ACC112 (cell line): ENCODE results near the gene TAAR6.
A peak's percentile ranks its signal among the peaks of the same experiment; 100 is the strongest.
"Not testable (repeated sequence)": the region's sequence is repeated elsewhere in the genome, so short reads cannot be mapped to it uniquely, and the experiment has no call there.

Experiments
- H2AFZ ChIP-seq: fragments of 200-600 bp; sonication (generic); one replicate; pipeline ENCODE4 v1.6.0; 2017; ENCODE audit warnings: antibody characterized with exemption, low read length; ENCODE audit not compliant: unreplicated experiment
- H3K27ac ChIP-seq: fragments of 200-600 bp; sonication (generic); 2 replicates; pipeline ENCODE4 v1.5.1; 2014; ENCODE audit warnings: low read depth, mild to moderate bottlenecking, antibody characterized with exemption, low read length, moderate library complexity
- H3K27me3 ChIP-seq: fragments of 200-600 bp; sonication (generic); 2 replicates; pipeline ENCODE4 v1.6.1; 2014; ENCODE audit warnings: mild to moderate bottlenecking, antibody characterized with exemption, low read length, moderate library complexity, mixed read lengths; ENCODE audit not compliant: insufficient read depth
- H3K36me3 ChIP-seq: fragments of 200-600 bp; sonication (generic); 2 replicates; pipeline ENCODE4 v1.6.1; 2016; ENCODE audit warnings: mild to moderate bottlenecking, antibody characterized with exemption, low read length, moderate library complexity, mixed read lengths; ENCODE audit not compliant: insufficient read depth
- H3K4me1 ChIP-seq: fragments of 200-600 bp; sonication (generic); one replicate; pipeline ENCODE4 v1.6.1; 2016; ENCODE audit warnings: low read length, mixed read lengths; ENCODE audit not compliant: insufficient read depth, unreplicated experiment, control insufficient read depth
- H3K4me3 ChIP-seq: fragments of 200-600 bp; sonication (generic); 2 replicates; pipeline ENCODE4 v1.5.1; 2014; ENCODE audit warnings: mild to moderate bottlenecking, low read depth, low read length
- H3K79me2 ChIP-seq: fragments of 200-600 bp; sonication (generic); one replicate; pipeline ENCODE4 v1.6.0; 2016; ENCODE audit warnings: low read length; ENCODE audit not compliant: control insufficient read depth, unreplicated experiment, insufficient read depth

Gene TAAR6, protein sequence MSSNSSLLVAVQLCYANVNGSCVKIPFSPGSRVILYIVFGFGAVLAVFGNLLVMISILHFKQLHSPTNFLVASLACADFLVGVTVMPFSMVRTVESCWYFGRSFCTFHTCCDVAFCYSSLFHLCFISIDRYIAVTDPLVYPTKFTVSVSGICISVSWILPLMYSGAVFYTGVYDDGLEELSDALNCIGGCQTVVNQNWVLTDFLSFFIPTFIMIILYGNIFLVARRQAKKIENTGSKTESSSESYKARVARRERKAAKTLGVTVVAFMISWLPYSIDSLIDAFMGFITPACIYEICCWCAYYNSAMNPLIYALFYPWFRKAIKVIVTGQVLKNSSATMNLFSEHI

GRCh38 chr6:132570221-132570777 lies at the start of gene TAAR6:
Gene TAAR6, plus strand, starts transcription at chr6:132570322. Its CDS starts 0 bp downstream, at chr6:132570322.
- Histone ChIP-seq H3K27ac (no peak within 1 kb of the TSS), H3K79me2 (no peaks in the 10 kb centered on the region), H3K36me3 (no peaks in the 10 kb centered on the region), H3K4me1 (no peaks in the 10 kb centered on the region), H2AFZ (no peak within 1 kb of the TSS), H3K27me3 (peaks cover 95% of the 10 kb centered on the region), H3K4me3 (no peak within 1 kb of the TSS)

GRCh38 chr6:132520953-132521352 lies 49.2 kb upstream of the TAAR6 start:
- Histone ChIP-seq H2AFZ (no peak overlapping the region), H3K79me2 (no peaks in the 10 kb centered on the region), H3K4me3 (no peak overlapping the region), H3K27ac (no peak overlapping the region), H3K4me1 (peaks cover 15% of the 10 kb centered on the region), H3K27me3 (no peaks in the 10 kb centered on the region), H3K36me3 (no peaks in the 10 kb centered on the region)

DNA sequence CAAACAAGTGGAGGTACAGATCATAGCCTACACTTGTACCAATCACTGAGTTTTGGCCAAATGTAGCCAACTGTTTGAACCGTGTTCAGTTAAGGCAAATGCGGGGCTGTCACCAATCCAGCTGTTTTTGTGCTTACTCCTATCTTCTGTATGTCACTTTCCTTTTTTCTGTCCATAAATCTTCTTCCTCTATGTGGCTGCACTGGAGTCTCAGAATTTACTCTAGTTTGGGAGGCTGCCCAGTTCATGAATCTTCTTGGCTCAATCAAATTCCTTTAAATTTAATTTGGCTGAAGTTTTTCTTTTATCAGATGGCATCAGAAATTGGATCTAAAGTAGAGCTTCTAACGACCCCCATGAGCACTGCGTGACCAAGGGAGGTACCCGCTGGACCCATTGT lies 45.5 kb upstream of the TAAR6 start:
- Histone ChIP-seq H2AFZ (no peak overlapping the region), H3K36me3 (no peaks in the 10 kb centered on the region), H3K4me1 (peaks cover 21% of the 10 kb centered on the region), H3K79me2 (no peaks in the 10 kb centered on the region), H3K27me3 (no peaks in the 10 kb centered on the region), H3K4me3 (no peak overlapping the region), H3K27ac (no peak overlapping the region)

DNA sequence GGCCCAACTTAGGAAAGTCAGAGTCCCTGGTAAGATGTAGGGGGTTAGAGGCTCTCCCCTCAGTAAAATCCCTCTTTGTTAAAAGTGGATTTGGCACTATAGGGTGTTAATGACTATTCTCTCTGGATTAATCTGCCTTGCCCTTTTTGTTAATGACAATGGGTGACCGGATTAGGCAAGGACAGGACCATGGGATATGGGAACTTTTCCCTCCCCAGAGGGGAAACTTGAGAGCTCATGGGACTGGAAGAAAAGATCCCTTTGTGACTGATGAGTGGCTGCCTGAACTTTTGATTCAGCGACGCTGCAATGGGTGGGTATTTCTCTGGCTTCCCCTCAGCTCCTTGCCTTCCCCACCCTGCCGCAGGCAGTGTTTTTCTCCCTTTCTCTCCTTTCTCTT lies 44.3 kb upstream of the TAAR6 start:
- Histone ChIP-seq H3K4me1 (peaks cover 21% of the 10 kb centered on the region), H3K36me3 (no peaks in the 10 kb centered on the region)

GRCh38 chr6:132526461-132526860 lies 43.7 kb upstream of the TAAR6 start:
- Histone ChIP-seq H2AFZ (no peak overlapping the region), H3K36me3 (no peaks in the 10 kb centered on the region), H3K27ac (no peak overlapping the region), H3K4me3 (no peak overlapping the region), H3K4me1 (peaks cover 17% of the 10 kb centered on the region), H3K79me2 (no peaks in the 10 kb centered on the region), H3K27me3 (no peaks in the 10 kb centered on the region)

More for the DNA sequence above, 44.3 kb upstream of the TAAR6 start:
- H3K27me3 ChIP-seq, result no peaks in the 10 kb centered on the region
- H3K79me2 ChIP-seq, result no peaks in the 10 kb centered on the region
- no peak overlapping the region for H3K4me3 ChIP-seq
- no peak overlapping the region for H2AFZ ChIP-seq
- H3K27ac ChIP-seq, result no peak overlapping the region

- Histone ChIP-seq H3K4me1 (peaks cover 11% of the 10 kb centered on the region), H3K36me3 (no peaks in the 10 kb centered on the region), H3K79me2 (no peaks in the 10 kb centered on the region), H2AFZ (no peak overlapping the region), H3K27ac (no peak overlapping the region), H3K4me3 (no peak overlapping the region), H3K27me3 (no peaks in the 10 kb centered on the region)
Observed at GRCh38 chr6:132527791-132528190, 42.3 kb upstream of the TAAR6 start.

GRCh38 chr6:132530293-132530974 lies 39.7 kb upstream of the TAAR6 start:
- peak overlapping the region; percentile 66 for H3K4me3 ChIP-seq
- H3K79me2 ChIP-seq, result no peaks in the 10 kb centered on the region
- H3K27me3 ChIP-seq, result no peaks in the 10 kb centered on the region; the same call in 1 of the 2 replicates
- no peak overlapping the region for H3K27ac ChIP-seq
- H2AFZ ChIP-seq, result no peak overlapping the region
- H3K36me3 ChIP-seq, result no peaks in the 10 kb centered on the region
- H3K4me1 ChIP-seq, result peaks cover 6% of the 10 kb centered on the region

GRCh38 chr6:132534546-132534945 lies 35.6 kb upstream of the TAAR6 start:
- not testable (repeated sequence) for H3K4me1 ChIP-seq, H3K79me2 ChIP-seq, H2AFZ ChIP-seq, H3K27ac ChIP-seq, H3K4me3 ChIP-seq, H3K36me3 ChIP-seq
- H3K27me3 ChIP-seq, result peaks cover 33% of the 10 kb centered on the region

DNA sequence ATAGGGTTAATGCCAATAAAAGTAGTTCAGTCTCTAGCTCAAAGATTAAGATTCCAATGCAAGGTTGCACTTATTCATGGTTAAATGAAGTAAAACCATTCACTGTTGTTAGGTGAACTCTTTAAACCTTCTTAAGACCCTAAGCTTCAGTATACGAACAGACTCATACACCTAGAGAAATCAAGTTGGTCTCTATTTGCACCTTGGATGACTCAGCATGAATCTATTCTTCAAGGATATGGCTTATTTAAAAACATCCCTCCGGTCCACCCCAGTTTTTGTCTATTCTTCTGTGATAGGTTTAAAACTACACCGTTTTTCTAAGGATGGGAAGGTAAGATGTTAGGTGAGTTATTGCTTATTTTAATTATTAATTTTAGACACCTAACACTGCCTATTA lies 33.0 kb upstream of the TAAR6 start:
- no peak overlapping the region for H3K27ac ChIP-seq
- H3K79me2 ChIP-seq, result no peaks in the 10 kb centered on the region
- peaks cover 57% of the 10 kb centered on the region for H3K27me3 ChIP-seq
- H3K36me3 ChIP-seq, result no peaks in the 10 kb centered on the region
- H3K4me1 ChIP-seq, result no peaks in the 10 kb centered on the region
- H2AFZ ChIP-seq, result no peak overlapping the region
- no peak overlapping the region for H3K4me3 ChIP-seq

GRCh38 chr6:132537977-132538376 lies 32.1 kb upstream of the TAAR6 start, which contains the start of gene TAAR9:
Gene TAAR9, plus strand, starts transcription at chr6:132538277. Its CDS starts 13 bp downstream, at chr6:132538290.
- Histone ChIP-seq H3K4me3 (no peak within 1 kb of the TSS), H3K4me1 (no peaks in the 10 kb centered on the region), H2AFZ (no peak within 1 kb of the TSS), H3K27me3 (peaks cover 65% of the 10 kb centered on the region), H3K36me3 (no peaks in the 10 kb centered on the region), H3K27ac (no peak within 1 kb of the TSS), H3K79me2 (no peaks in the 10 kb centered on the region)
